Embryonic facial prominence (tissue), 1 donor: ENCODE results near the gene XYLT1.

Experiments
- DNase-seq: peaks from one replicate; pipeline ENCODE4 v3.0.0-alpha.2; 2016; ENCODE audit errors: extremely low spot score

Gene XYLT1

DNA sequence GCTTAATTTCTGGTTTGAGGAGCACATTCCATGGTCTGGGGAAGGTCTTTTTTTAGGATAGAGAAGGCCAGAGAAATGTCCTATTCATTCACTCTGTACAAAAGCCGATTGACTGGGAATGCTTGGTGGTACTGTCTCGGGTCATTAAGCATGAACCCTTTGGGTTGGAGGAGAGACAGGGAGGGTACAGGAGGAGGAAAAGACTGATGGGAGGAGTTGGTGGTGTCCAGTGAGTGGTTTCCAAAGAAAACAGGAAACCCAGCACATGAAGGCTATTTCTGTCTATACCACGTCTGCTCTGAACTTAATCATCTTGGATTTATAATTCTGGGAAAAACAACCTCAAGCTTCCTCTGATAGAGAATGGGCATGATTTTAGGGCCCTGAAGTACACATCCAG is 111.9 kb downstream of the XYLT1 start:
- DNase-seq = no peak

DNA sequence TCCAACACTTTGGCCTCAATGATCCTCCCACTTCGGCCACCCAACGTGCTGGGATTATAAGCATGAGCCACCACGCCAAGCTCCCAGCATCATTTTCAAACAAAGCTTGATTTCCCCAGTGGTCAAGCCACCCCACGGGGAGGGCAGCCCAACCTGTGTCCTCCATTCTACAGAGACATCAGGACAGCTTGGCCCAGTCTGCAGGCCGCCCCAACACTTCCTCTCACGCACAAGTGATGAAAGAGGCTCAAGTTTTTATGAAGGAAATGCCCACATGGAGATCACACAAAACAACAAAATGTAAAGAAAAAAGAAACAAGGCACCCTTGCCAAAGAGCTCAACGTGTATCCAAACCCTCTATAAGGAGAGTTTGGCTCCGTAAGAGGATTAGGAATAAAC is 112.4 kb downstream of the XYLT1 start:
- no peak for DNase-seq

DNA sequence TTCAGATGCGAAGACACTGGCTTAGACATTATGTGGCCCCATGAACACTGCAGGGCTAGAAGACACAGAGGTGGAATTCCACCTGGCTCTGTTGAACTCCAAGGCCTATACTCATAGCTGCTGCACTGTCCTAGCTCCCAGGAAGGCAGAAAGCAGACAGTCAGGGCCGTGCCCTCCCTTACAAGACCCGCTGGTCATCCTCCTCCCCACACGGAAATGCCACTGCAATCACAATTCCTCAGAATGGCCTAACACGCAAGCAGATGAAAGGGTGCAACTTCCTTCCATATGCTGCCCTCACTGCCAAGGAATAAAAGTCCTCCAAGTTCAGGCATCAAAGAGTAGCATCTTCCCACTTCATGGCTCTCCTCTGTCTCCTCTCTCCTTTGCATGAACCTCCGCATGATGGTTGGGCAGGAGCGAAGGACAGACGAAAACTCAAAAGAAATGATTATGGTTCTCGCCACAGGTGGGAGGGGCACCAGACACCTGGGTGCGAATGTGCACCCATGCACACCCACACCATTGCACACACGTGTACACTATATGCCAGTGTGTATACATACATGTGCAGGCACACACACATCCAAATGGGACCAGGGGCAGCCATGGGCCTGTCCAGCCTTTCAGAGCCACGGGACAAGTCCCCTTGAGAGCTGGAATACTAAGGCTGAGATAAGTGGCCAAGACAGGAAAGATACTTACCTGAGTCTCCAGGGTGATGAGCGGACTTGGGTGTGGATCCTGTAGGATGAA is 113.3 kb downstream of the XYLT1 start:
- no peak for DNase-seq

DNA sequence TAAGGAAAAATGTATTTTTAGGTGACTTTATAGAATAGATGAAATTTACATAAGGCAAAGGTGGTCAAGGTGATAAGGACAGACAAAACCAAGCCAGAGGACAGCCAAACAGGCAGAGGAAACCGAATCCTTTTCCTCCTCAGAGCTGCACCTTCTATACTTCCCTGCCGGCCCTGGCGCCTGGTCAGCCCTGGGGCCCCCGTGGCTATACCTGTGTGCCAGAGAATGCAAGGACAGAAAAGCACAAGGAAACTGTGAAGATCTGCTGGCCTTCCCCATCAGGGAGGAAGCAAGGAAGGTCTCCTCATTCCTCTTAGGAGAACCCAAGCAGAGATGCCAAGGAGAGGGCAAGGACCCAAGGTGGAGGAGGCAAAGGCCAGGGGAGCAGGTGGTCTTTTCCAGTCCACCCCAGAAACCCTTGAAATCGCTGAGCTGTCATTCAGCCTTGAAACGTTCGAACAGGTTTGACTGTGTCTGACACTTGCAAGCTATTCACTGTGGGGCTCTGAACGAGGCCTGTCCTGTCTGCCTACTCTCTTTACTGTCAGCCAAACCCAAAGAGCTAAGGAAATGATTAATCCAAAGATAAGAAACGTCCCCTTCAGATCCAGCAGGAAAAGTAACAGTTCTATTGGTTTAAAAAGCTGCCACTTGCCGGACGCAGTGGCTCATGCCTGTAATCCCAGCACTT is 114.4 kb downstream of the XYLT1 start:
- no peak for DNase-seq

DNA sequence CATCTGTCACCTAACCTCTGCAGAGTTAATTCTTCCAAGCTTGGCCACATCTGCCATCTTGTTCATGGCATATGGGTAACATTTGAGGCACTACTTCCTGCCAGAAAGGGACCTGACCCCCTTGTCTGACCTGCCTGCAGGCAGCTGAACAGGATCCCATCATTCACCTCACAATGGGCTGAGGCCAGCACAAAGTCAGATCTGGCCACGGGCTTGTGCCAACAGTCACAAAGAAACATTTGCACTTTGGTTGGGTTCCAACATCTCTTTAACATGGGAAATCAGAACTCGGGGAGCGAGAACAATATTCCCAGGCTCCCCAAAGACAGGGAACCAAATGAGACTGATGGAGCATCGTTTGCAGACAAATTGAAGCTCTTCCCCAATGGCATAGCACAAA is 116.1 kb downstream of the XYLT1 start:
- DNase-seq = no peak

DNA sequence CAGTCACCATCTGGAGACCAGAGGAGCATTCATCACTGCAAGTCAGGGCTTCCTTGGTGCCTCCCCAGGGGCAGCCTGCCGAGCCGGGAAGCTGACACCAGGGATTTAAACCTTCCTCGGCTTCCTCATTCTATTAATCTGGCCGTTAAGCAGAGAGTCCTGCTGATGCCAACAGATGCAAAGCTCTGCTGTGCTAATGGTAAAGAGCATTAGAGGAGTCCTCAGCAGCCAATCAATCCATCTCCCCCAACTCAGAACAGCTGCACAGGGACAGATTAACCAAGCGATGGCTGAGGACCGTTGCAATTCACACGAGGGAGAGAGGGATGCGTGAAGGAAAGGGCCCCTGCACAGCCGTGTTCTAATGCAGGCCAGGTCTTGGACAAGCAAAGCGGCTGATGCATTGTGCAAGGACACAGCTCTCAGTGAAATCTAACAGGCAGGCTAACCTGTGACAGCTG is 116.6 kb downstream of the XYLT1 start:
- no peak for DNase-seq

DNA sequence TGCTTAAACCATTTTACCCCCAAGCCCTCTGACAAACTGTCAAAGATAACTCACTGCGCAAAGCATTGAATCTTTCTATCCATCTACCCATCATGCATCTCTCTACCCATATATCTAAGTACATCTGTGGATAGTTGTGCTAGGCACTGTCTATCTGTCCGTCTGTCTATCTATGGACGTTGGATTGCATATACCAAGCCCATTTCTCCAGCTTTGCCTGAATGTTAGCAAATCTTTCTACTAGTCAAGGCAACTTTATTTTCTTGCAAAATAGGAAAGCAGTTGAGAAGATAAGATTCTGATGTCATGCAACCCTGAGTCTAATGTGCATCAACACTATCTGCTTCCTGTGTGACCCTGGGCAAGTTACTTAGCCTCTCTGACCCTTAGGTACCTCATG is 117.2 kb downstream of the XYLT1 start:
- DNase-seq = no peak

DNA sequence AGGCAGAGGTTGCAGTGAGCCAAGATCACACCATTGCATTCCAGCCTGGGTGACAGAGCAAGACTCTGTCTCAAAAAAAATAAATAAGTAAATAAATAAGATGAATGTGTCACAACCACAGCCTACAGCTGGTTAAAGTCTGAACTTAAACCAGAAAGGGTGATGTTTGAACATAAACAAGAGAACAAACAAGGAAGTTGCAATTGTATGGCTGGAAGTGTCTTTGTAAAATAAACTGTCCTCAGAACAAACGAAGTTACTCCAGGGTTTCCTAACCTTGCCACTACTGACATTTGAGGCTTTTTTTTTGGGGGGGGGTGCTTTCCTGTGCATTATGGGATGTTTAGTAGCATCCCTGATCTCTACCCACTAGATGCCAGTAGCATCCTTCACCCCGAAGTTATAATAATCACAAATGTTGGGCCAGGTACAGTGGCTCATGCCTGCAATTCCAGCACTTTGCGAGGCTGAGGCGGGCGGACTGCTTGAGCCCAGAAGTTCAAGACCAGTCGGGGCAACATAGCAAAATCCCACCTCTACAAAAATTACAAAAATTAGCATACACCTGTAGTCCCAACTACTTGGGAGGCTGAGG is 119.2 kb downstream of the XYLT1 start:
- no peak for DNase-seq

DNA sequence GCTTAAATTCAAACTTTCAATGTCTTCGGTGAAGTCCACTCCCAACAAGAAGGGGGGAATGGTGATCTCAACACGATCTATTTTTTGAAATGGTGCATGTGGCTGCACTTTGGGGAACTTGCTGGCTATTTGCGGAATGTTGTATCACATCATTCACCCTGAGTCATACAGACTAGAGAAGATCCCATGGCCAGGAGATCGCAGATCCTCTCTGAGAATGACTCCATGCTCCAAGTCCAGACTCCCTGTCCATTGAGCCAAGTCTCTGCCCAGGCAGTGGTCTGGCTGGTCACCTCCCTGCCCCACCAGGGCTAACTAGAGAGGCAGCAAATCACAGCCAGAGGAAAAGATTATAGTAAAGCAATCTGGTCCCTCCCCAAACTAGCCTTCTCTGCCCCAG is 120.6 kb downstream of the XYLT1 start:
- no peak for DNase-seq

DNA sequence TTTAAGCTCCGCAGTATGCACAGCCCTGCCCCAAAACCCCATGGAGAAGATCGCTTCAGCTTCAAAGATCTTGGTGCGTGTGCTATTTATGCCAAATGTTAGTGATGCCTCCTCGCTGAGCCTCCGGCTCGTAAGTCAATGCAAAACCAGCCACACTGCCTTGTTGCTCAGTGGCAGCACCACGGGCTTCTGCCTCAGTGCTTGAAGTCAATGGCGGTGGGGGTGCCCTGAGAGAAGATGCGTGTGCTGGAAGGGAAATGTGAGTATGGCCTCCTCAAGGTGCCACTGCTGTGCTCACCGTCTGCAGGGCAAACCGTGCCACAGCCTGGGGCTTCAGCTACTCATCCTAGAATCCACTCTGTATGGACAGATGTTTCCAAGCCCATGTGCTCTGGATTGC is 121.9 kb downstream of the XYLT1 start:
- no peak for DNase-seq

DNA sequence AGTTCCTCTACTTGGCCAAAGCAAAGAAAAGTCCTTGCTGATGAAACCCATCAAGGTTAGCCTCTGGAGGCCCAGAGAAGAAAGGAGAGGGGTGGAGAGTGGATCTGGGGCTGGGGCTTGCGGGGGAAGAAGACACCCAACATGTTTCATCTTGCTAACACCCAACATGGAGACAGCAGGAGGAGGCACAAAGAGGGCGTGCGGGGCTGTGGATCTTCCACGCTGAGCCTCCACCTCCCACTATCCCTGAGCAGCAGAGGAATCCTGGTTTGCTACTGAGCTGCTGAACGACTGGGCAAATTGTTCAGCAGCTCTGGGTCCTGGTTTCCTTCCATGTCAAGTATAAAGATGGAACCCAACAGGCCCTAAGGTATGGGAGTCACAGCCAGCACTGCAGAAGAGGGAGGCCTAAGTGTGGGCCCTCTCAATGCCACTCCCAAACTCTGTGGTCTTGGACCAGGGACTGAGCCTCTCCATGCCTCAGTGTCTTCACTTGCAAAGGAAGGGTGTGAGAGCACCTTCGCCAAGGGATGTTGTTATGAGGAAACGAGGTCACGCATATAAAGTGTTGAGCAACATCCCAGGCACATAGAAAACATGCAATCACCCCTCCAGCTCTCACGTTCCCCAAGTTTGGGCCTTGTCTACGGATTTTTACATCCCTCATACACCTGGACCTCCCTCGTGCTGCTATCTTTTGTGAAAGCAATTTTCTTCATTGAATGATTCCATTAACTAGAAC is 122.5 kb downstream of the XYLT1 start:
- DNase-seq = no peak

DNA sequence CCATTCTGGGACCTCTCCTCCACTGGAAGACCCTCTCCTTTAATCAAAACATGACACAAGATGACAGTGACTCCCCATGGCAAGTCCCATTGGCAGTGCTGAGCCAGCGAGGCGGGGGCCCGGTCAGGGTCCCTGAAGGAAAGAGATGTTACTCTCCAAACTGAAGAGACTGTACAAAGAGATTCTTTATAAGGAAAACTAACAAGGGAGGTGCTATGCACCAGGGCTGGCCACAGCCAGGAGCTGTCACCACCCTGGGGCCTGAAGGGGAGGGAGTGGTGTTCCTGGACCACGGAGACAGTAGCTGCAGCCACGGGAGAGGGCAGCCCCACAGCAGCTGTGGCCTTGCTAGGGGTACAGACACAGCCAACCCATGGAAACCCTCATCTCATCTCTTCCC is 123.1 kb downstream of the XYLT1 start:
- no peak for DNase-seq

DNA sequence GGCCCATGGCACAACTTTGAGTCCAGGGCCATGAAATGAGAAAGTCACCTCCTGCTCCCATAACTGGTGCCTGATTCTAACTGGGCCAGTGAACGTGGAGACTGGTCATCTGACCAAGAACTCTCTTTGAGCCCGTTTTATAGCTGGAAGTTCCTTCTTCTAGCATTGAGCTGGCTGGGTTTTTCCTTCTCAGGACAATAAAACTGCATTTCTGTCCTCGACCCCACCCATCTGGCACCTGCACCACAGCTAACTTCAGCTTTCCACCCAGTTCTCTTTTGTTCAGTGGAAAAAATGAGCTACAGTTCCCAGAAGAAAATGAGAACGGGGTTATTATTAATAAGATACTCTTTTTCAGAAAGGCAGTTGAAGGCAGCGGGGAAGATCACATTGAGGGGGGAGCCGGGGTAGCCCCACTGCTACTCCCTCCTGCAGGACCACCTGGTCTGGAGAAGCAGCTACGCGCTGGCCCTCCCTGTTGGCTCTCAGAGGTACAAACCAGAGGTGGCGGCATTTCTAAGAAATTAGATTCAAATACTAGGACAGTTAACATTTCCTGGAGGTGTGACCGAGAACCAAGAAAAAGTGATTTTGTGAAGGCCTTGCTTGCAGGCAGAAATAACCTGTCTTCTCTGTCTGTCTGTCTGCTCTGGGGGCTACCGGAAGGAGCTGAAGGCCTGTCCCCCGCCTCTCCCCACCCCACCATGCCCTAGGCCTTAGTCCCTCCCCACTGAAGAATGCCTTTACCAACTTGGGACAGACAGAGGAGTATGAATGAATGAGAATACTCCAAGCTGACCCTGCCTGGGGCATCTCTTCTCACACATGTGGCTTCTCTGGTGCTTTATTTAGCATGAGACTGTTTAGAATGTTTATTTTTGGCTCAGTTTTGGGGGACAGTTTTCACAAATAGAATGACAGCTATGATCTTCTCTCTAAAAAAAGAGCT is 123.9 kb downstream of the XYLT1 start:
- no peak for DNase-seq

DNA sequence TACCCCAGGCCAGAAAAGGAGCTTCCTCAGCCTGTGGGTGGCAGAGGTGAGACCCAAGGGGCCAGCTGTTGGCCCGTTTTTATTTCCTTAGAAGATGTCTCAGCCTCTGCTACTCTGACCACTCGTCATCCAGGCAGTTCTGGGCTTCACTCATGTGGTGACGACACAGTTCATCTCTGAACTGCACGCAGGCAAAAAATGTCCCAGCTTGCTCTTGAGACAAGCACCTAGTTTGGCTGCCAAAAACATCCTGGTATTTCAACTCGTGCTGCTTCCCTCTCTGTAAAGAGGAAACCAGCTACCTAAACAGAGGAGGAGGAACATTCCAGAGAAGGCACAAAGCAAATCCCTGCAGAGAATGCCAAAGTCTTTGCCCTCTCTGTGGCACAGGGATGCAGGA is 125.7 kb downstream of the XYLT1 start:
- no peak for DNase-seq

DNA sequence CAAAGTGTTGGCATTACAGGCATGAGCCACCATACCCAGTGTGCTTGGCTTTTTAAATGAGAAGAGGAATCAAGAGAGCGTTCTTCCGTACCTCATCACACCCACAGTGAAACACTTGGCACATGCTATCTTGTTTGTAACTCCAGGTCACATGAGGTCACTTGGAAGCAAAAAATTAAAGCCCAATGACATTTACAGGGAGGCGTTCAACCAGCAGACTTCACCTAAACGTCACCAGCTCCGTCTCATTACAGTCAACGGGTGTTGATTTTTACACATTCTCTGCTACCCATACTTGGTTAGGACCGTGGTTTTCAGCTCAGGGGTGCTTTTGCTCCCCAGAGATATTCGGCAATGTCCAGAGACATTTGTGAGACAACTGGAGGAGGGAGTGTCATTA is 127.0 kb downstream of the XYLT1 start:
- DNase-seq = no peak

DNA sequence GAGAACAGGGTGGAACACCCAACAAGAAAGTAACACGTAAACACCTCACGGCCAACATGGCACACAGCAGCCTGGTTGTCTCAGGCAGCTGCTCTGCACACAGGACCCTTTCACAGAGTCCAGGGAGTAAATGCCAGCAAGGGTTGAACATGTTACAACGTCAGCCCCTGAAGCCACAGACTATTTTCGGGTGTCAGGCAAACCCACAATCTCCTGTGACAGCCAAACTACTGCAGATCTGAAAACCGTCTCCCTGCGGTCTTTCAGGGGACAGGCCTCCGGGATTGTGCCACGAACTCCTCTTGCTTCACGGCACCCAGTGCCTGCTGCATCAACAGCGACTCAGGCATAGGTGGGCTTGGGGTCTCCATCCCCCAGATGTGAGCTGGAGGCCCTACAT is 127.7 kb downstream of the XYLT1 start:
- no peak for DNase-seq

DNA sequence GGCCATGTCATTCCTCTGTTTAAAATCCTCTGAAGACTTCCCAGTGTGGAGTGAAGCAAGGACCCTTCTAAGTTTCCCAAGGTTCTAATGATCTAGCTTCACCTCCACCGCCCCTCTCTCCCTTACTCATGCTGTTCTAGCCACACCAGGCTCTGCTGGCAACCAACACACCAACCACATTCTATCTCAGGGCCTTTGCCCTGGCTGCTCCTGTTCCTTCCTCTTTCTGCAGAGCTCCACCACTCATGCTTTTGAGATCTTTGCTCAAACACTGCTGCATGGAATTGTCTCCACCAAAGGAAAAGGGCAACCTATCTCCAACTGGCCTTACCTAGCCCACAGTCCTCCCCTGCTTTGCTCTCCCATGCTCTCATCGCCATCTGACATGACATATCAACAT is 128.7 kb downstream of the XYLT1 start:
- DNase-seq = no peak

DNA sequence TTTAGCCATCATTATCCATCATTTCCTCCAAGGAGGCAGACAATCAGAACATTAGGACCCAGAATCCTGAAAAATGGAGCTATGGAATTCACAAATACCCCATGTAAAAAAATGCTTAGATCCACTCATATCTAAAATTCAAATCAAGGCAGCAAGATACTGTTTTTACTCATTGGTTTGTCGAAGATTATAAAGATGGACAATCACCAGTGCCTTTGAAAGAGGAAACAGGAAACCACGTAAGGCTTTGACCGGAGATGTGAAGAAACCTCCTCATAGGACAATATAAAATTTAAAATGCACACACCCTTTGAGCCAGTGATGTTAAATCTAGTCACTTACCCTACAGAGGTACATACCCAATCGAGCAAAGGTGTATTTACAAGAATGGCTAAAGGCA is 130.0 kb downstream of the XYLT1 start:
- no peak for DNase-seq

DNA sequence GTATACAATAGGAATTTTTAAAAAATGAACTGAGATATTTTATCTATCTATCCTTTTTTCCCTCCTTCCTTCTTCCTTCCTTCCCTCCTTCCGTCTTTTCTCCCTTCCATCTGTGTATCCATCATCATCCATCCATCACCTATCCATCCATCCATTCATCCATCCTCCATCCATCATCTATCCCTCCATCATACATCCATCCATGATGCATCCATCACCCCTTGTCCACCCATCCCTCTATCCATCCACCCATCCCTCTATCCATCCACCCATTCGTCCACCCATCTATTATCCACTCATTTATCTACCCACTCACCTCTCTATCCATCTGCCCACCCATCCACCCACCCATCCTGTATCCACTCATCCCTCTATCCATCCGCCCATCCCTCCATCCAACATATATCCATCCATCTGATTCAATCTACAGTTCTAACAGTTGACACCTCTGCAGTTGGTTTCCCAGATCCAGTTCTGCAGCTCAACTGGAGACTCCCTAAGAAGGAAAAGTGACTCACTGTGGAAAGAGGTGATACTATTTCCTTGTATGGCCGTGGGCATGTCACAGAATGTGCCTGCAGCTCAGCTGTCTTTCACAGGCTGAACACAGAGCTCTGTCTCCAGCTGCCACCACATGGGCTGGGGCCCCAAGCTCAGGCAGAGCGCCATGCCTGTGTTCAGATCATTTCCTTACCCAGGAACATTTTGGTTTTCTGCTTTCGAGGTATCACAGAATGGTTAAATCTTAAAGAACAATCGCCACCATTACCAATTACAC is 130.8 kb downstream of the XYLT1 start:
- DNase-seq = no peak

DNA sequence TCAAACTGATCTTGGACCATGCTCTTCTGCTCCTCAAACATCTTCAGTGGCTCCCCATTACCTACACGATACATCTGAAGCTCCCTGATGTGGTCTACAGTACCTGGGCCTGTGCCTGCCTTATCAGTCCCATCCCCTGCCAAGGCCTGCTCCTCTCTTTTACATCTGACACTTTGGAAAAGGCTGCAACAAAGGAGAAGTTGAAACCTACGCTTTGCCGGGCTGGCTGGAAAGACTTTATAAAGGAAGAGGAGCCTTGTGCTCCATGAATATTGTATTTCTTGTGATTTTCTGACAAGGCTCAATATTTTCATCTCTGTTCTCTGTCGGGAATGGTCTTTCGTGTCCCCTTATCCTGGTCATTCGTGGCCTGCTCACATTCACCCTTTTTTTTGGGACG is 132.5 kb downstream of the XYLT1 start:
- DNase-seq = no peak

DNA sequence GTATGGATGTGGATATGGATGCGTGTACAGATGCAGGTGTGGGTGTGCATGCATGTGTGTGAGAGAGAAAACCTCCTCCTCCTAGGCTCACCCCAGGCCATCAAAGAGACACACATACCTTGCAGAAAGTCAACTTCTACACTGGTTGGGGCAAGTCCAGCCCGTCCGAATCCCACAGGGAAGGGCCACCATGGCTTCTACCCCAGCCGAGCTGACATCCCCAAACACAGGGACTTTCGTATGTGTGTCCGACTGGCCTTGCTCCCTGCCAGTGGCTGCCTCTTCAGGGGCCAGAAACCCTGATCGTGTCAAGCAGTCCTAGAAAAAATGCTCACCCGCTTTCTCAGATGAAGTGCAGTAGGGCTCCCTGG is 134.2 kb downstream of the XYLT1 start:
- no peak for DNase-seq
